Measurements from ENCODE around the gene SLC1A2.

Gene SLC1A2

DNA sequence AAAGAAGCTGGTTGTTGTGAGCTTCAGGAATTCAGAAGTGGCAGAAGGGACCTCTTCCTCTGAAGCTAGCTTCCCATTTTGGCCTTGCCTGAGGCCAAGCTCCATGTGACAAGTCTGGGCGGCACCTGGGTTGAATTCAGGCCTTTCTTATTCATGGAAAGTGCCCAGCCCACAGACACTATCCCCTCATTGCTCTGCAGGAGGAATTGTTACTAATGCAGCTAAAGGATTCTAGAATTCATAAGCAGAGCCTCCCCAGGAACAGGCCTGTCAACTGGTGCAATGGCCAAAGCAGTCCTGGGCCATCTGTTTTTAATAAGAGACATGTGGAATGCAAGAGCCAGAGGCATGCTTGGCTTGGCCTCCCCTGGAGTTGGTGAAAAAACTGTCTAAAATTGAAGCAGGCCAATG lies 71.4 kb downstream of the SLC1A2 start:
- DNase-seq = no peak

DNA sequence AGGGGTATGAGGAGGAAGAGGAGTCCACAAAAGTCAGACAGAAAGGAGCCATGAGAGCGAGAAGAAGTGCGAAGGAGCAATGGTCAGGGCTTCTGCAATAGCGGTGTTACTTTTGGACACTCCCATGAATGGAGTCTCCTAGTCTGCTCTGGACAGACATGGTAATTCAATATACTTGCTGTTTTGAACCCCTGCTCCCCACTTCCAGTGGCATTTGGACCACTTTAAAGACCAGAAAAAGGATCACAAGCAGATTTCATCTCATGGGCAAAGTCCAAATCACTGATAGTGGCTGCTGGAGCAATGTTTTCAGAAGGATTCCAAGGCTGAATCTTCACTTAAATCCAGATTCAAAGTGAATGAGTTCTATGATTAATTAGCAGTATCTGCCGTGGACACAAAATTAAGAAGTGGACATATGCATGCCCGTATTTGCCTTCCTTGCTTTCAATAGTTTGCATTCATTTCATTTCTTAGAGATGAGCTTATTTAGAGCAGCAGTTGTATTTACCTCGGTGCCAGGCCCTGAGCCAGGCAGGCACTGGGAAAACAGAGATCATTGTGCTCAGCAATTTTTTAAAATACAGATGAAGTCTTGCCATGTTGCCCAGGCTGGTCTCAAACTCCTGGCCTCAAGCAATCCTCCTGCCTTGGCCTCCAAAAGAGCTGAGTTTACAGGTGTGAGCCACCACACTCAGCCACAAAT lies 72.0 kb downstream of the SLC1A2 start:
- no peak for DNase-seq

GRCh38 chr11:35346472-35347156 lies 72.7 kb downstream of the SLC1A2 start:
- no peak for DNase-seq

- DNase-seq = no peak
These were observed 74.4 kb downstream of the SLC1A2 start for GRCh38 chr11:35344681-35345574.

DNA sequence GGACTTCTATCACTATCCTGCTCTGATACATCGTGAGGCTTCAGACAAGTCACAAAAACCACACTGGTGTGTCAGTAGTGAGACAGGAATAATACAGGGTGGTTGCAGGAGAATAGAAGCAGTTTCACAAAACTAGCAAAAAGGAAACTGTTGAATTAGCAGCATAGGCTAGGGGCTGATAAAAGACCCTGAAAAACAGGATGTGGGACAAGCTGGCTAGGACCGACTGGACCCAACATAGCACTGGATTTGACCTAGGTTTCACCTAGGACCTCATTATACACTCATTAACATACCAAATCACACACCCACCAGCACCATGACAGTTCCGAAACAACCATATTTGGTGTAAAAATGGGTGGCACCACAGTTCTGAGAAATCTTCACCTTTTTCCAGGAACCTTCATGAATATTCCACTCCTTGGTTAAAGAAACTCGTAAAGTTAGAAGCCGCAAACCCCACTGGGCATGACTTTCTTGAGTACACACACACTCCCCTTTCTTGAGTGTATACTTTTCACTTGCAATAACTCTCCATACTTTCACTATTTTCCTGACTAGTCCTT lies 76.2 kb downstream of the SLC1A2 start:
- DNase-seq = peak; percentile 90

GRCh38 chr11:35340715-35341114 lies 78.6 kb downstream of the SLC1A2 start:
- DNase-seq = no peak

DNA sequence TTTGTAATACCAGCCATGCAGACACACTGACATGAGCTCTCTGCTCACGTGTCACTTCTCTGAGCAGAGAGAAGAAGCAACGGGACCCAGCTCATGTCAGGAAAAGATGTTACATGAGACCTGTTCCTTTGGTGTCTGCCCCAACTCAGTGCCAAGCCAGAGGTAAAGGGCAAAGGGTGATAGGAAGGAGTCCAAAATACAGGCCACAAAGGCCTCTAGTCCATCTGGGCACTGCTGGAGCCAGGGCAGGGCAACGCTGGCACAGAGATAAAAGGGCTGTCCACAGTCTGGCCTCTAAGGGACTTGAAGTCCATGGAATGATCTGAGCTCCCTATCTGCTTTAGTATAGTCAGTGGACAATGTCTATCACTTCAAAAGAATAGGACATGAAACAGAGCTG lies 79.3 kb downstream of the SLC1A2 start:
- DNase-seq = no peak

DNA sequence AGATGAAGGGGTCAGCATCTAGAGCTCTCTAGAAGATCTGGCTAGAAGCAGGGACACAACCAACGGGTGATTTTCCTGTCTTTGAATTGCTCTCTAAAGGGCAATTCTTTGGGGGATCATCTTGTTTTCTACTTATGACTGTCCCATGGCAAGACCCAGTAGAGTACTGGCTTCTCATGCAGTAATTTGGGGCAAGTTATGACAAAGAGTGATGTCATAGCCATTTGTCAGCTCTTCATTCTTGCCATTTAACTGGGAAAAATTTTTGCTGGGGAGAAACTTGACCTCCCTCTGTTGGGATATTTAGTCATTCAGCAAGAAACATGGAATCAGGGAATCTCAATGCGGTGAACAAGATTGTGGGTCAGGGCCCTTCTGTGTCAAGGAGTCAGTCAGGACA lies 80.4 kb downstream of the SLC1A2 start:
- DNase-seq = no peak

DNA sequence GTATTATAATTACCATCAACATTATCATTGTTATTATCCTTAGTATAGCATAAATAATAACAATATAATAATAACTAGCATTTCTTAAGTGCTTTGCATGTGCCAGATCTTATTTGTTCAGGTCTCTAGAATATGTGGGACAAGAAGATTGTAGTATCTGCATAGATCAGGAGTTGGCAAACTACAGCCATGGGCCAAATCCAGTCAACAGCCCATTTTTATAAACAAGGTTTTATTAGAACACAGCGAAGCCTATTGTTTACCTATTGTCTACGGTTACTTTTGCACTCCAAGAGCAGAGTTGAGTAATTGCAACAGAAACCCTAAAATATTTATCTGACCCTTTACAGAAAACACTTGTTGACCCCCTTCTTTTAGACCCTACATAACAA lies 81.4 kb downstream of the SLC1A2 start:
- DNase-seq = no peak

GRCh38 chr11:35337136-35337913 lies 82.0 kb downstream of the SLC1A2 start:
- no peak for DNase-seq

GRCh38 chr11:35336726-35337125 lies 82.6 kb downstream of the SLC1A2 start:
- no peak for DNase-seq

DNA sequence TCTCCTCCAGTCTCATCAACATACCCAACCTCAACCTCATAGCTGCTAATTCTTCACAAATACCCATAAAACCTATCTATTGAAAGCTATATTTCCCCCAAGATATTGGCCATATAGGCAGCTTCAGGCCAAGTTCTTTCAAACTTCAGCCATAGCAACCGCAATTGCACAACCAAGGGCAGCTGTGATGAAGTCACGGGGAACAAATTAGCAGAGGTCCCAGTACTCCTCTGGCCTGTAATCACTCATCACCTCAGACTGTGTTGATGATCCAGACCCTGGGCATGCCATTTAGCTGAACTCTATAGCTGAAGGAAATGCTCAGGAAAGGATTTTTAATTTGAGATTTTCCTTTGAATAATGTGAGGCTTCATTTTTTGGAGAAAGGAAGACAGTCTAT lies 84.1 kb downstream of the SLC1A2 start:
- DNase-seq = no peak

GRCh38 chr11:35334385-35335090 lies 84.8 kb downstream of the SLC1A2 start:
- no peak for DNase-seq

GRCh38 chr11:35332524-35332923 lies 86.8 kb downstream of the SLC1A2 start:
- no peak for DNase-seq

DNA sequence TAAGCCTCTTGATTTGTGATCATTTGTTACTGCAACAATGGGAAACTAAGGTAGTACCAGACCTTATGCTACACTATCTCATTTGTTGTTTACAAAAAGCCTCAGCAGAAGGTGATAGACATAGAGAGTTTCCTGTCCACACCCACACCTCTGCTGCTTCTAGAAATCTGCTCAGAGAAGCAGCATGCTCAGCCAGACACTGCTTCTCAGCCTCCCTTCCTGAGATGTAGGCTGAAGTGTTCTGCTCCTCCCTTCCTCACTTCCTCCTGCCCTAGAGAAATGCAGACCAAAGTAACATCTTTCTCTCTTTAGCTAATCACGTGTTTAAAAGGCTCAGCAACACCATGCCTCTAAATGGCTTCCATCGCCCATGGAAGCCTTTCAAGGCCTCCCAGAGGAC lies 88.4 kb downstream of the SLC1A2 start:
- no peak for DNase-seq

- DNase-seq = no peak
These were observed 89.0 kb downstream of the SLC1A2 start for GRCh38 chr11:35330156-35330889.

DNA sequence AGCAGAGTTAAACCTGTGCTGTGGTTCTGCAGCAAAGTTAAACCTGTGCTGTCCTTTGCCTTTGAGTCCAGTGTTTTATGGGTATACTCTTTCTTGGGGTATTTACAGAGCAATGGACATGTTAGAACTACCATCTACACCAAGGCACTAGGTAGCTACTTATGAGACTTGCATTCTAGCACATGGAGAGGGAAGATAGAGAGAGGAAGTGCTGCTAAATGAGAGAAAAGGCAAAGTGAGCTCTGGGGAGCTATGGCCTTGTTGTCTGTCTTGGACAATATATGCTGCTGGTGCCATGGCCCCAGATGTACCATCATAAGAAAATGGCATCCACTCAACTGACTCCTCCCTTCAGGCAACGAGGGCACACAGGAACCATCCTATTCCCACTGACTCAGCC lies 91.5 kb downstream of the SLC1A2 start:
- DNase-seq = no peak

DNA sequence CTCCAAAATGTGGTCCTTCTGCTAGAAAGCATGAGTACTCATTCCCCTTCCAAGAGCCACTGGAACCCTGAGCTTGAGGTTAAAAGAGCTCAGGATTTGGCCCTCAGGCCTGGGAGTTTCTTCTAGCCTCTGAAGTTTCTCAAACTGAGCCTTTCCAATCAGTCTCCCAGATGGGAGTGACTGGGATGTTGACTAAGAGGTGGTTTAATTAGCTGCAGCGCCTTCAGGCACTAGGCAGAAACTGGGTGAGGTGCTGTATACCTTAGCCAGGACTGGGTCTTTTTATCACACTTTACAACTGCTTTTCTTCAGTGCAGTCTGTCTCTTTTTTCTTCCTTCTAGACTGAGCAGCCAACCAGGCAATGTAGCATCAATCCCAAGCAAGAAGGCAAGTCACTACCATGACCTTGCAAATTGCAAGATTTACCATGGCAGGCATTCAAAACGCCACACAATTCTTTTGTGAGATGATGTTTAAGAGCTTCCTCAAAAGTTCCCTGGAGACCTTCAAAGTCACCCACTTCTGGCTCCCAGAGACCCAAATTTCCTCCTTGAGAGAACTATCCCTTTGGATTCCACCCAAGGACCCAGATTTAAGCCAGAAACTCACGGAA lies 93.0 kb downstream of the SLC1A2 start:
- no peak for DNase-seq

- no peak for DNase-seq
These were observed 94.4 kb downstream of the SLC1A2 start for GRCh38 chr11:35324981-35325380.

DNA sequence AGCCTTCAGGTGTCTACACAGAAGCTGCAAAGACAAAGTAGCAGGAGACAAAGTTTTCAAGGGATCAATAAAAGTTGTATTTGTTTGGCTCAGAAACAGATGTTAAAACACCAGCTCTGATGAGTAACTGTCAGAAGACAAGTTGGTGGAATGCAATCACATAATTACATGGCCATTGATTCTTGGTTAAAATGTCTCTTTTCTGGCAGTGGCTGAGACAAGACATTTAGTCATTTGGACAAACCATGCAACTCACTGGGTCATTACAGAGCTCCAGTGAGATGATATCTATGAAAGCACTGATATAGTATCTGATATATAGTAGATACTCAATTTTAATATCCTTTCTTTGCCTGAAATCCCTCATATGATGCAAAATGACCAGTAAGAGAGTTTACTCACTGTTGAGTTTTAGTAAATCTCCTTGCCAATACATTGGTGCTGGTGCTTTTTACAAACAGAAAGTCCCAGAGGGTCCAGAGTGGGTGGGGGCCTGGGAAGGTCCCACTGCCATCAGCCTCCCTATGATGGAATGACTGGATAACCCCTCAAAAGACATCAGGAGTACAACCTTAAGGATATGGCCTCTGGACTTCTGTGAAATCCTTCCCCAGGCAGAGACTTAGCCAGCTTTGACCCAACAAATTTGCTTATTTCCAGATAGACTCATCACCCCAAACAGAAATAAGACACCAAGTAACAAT lies 95.0 kb downstream of the SLC1A2 start:
- no peak for DNase-seq
